GM12874 (cell line): ENCODE data around the gene SPATS2.

Experiments
- TF ChIP-seq, protein P1 (sequence below): IDR thresholded peaks from 2 replicates; pipeline ENCODE4 v1.5.1; 2011; ENCODE audit warnings: low read depth, mild to moderate bottlenecking, control low read depth, low read length, moderate library complexity; ENCODE audit not compliant: insufficient read depth

SPATS2 gene

GRCh38 chr12:49422114-49422513 lies 54.9 kb downstream of the SPATS2 start:
- TF ChIP-seq, protein P1, sequence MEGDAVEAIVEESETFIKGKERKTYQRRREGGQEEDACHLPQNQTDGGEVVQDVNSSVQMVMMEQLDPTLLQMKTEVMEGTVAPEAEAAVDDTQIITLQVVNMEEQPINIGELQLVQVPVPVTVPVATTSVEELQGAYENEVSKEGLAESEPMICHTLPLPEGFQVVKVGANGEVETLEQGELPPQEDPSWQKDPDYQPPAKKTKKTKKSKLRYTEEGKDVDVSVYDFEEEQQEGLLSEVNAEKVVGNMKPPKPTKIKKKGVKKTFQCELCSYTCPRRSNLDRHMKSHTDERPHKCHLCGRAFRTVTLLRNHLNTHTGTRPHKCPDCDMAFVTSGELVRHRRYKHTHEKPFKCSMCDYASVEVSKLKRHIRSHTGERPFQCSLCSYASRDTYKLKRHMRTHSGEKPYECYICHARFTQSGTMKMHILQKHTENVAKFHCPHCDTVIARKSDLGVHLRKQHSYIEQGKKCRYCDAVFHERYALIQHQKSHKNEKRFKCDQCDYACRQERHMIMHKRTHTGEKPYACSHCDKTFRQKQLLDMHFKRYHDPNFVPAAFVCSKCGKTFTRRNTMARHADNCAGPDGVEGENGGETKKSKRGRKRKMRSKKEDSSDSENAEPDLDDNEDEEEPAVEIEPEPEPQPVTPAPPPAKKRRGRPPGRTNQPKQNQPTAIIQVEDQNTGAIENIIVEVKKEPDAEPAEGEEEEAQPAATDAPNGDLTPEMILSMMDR = no peak

DNA sequence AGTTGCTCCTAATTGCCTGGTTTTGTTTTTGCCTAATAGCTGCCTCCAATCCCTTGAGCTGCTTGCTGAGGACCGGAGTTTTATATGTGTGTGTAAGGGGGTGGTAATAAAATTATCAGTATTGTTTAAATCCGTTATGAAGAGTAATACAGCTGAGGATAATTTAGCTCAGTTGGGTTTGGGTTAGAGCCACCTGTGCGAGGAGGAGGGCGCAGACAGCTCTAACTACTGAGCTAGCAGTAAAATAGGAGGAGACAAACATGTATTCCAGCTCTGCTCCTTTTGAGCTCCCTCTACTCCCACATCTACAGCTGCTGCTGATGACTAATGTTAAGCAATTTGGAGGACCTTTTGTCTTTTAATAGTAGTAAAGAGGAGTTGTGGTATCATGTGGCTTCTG lies 61.5 kb downstream of the SPATS2 start:
- TF ChIP-seq, protein P1 = no peak

GRCh38 chr12:49432616-49433015 lies 65.4 kb downstream of the SPATS2 start:
- TF ChIP-seq, protein P1 = no peak

DNA sequence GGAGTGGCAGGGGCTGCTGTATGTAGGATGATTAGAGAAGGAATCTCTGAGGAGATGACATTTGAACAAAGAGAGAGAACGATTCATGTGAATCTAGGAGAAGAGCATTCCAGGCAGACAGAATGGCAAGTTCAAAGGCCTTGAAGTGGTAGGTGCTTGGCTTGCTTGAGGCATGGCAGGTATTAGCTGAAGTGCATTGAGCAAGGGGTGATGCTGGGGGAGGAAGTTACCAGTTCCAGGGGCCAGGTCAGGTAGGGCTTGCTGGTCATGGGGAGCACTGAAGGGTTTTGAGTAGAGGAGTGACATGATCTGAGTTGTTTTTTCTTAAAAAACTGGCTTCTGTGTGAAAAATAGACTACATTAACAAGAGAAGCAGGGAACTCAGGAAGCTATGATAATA lies 71.8 kb downstream of the SPATS2 start:
- TF ChIP-seq, protein P1 = no peak

DNA sequence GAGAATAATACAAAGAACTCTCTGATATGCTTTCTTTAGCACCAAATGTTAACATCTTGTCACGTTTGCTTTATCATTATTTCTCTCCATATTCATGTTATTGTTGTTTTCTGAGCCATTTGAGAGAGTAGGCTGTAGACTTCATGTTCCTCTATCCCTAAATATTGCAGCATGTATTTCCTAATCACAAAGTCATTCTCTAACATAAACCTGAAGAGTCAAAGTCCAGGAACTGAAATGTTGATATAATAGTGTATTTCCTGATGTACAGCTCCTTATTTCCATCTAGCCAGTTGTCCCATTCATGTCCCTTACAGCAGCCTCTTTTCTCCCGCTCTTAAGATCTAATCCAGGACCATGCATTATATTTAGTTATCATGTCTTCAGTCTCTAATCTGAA lies 72.8 kb downstream of the SPATS2 start:
- TF ChIP-seq, protein P1 = no peak

GRCh38 chr12:49442915-49443314 lies 75.7 kb downstream of the SPATS2 start:
- TF ChIP-seq, protein P1 = no peak

- TF ChIP-seq, protein P1 = no peak
Measured at GRCh38 chr12:49446571-49446970, 79.3 kb downstream of the SPATS2 start.

GRCh38 chr12:49448858-49449257 lies 81.6 kb downstream of the SPATS2 start:
- TF ChIP-seq, protein P1 = no peak
